HCT116 (cell line): ENCODE data around the gene MYH10. TPM values are rescaled to one million over a fixed set of nuclear protein-coding genes. Genes with fewer than 3 reads are reported as not detected.

Experiments
- ATAC-seq: fragments of 200-7000 bp; cut with Tn5 transposase; 2 replicates; pipeline ENCODE4 v1.9.1; 2020; ENCODE audit warnings: mild to moderate bottlenecking, moderate library complexity
- BruUV-seq: library from RNA; stranded (reverse); fragments of 400-500 nt; replicated peaks from 2 replicates; lab custom pipeline; 2021; lab: Mats Ljungman, UMichigan
- CTCF ChIA-PET: fragments of 300-600 bp; sonication (Branson Sonifier 250); formaldehyde crosslinking; loops from one replicate; lab custom pipeline; 2021; ENCODE audit warnings: antibody characterized with exemption; lab: Charles Lee
- POLR2A ChIA-PET: fragments of 300-600, 350-600 bp; sonication (Branson Sonifier 250); formaldehyde crosslinking; loops from one replicate; lab custom pipeline; 2021; ENCODE audit warnings: antibody characterized with exemption; lab: Charles Lee
- RAD21 ChIA-PET, 2 experiments: fragments of 300-600 bp; sonication (Branson Sonifier 250); formaldehyde crosslinking; loops; one replicate each; lab custom pipeline; 2023; ENCODE audit warnings: low total read pairs in 2 of 2; ENCODE audit not compliant: uncharacterized antibody in 2 of 2, unreplicated experiment in 2 of 2, low non-redundant PET in 1 of 2; lab: Charles Lee
- DNase-seq: peaks from one replicate; pipeline ENCODE4 v3.0.0-alpha.2; 2010; ENCODE audit warnings: low read depth, low spot score
- H2AFZ ChIP-seq: fragments of 200-600 bp; shearing (Covaris generic), sonication (generic); 2 replicates; pipeline ENCODE4 v1.6.1; 2017; ENCODE audit warnings: low read depth, mixed run types, mixed read lengths, antibody characterized with exemption, low read length; ENCODE audit not compliant: poor library complexity, severe bottlenecking
- H3K27ac ChIP-seq: 2 replicates; pipeline ENCODE4 v1.5.1; 2012; ENCODE audit warnings: low read depth, low read length
- H3K27me3 ChIP-seq: fragments of 200-600 bp; sonication (generic); 2 replicates; pipeline ENCODE4 v1.6.1; 2016; ENCODE audit warnings: mixed run types, low read length, mixed read lengths; ENCODE audit not compliant: insufficient read depth
- H3K36me3 ChIP-seq, 2 experiments: fragments of 200-500 bp in 1 of 2; fragments of 200-600 bp in 1 of 2; sonication (Bioruptor generic) in 1 of 2; sonication (generic) in 1 of 2; 2 replicates each; pipeline versions ENCODE4 v1.5.1 to v1.6.1; 2014 to 2016; ENCODE audit warnings: low read length in 2 of 2, inconsistent platforms in 1 of 2, mixed read lengths in 1 of 2, mixed run types in 1 of 2; ENCODE audit not compliant: insufficient read depth in 2 of 2, control insufficient read depth in 1 of 2
- H3K4me1 ChIP-seq, 2 experiments: fragments of 200-600 bp in 1 of 2; sonication (generic) in 1 of 2; 2 replicates each; pipeline versions ENCODE4 v1.5.1 to v1.6.1; 2012 to 2017; ENCODE audit warnings: low read length in 2 of 2, inconsistent platforms in 1 of 2, mild to moderate bottlenecking in 1 of 2, mixed read lengths in 1 of 2, mixed run types in 1 of 2, moderate library complexity in 1 of 2; ENCODE audit not compliant: insufficient read depth in 2 of 2, control insufficient read depth in 1 of 2
- H3K4me2 ChIP-seq: fragments of 200-600 bp; sonication (generic); 2 replicates; pipeline ENCODE4 v1.6.1; 2017; ENCODE audit warnings: mixed run types, low read length, mixed read lengths
- H3K4me3 ChIP-seq, 2 experiments: fragments of 200-600 bp in 1 of 2; sonication (generic) in 1 of 2; replicated peaks in 1 of 2; 2 replicates each; pipeline ENCODE4 v1.5.1; 2011 to 2016; ENCODE audit warnings: low read length in 2 of 2, control low read depth in 1 of 2, low read depth in 1 of 2, mild to moderate bottlenecking in 1 of 2, mixed read lengths in 1 of 2, mixed run types in 1 of 2
- H3K79me2 ChIP-seq: fragments of 200-600 bp; sonication (generic); 2 replicates; pipeline ENCODE4 v1.6.1; 2017; ENCODE audit warnings: mild to moderate bottlenecking, mixed run types, low read length, moderate library complexity, mixed read lengths; ENCODE audit not compliant: insufficient read depth
- H3K9ac ChIP-seq: fragments of 200-600 bp; sonication (generic); 2 replicates; pipeline ENCODE4 v1.6.1; 2016; ENCODE audit warnings: low read length, mixed read lengths
- H3K9me2 ChIP-seq: fragments of 200-600 bp; sonication (generic), shearing (Covaris generic); 2 replicates; pipeline ENCODE4 v1.6.1; 2017; ENCODE audit warnings: mixed run types, mild to moderate bottlenecking, moderate library complexity; ENCODE audit not compliant: insufficient read depth
- H3K9me3 ChIP-seq, 2 experiments: fragments of 200-500 bp in 1 of 2; fragments of 200-600 bp in 1 of 2; sonication (Bioruptor generic) in 1 of 2; sonication (generic) in 1 of 2; 2 replicates each; pipeline ENCODE4 v1.6.1; 2014 to 2017; ENCODE audit warnings: low read length in 2 of 2, mixed read lengths in 2 of 2, inconsistent platforms in 1 of 2, low read depth in 1 of 2, mild to moderate bottlenecking in 1 of 2, mixed run types in 1 of 2, moderate library complexity in 1 of 2; ENCODE audit not compliant: control insufficient read depth in 1 of 2, insufficient read depth in 1 of 2
- H4K20me1 ChIP-seq: fragments of 200-600 bp; sonication (generic), shearing (Covaris generic); 2 replicates; pipeline ENCODE4 v1.6.1; 2017; ENCODE audit warnings: mixed run types, mild to moderate bottlenecking, moderate library complexity; ENCODE audit not compliant: insufficient read depth
- CEBPB ChIP-seq: IDR thresholded peaks from 2 replicates; pipeline ENCODE4 v1.6.1; 2012; ENCODE audit warnings: low read depth
- EGR1 ChIP-seq: IDR thresholded peaks from 2 replicates; pipeline ENCODE4 v1.6.1; 2012; ENCODE audit warnings: low read depth
- JUND ChIP-seq: IDR thresholded peaks from 2 replicates; pipeline ENCODE4 v1.6.1; 2012
- MAX ChIP-seq: IDR thresholded peaks from 2 replicates; pipeline ENCODE4 v1.6.1; 2012
- SIN3A ChIP-seq: IDR thresholded peaks from 2 replicates; pipeline ENCODE4 v1.6.1; 2012; ENCODE audit warnings: low read depth
- SP1 ChIP-seq: IDR thresholded peaks from 2 replicates; pipeline ENCODE4 v1.6.1; 2012; ENCODE audit warnings: low read depth
- TCF7L2 ChIP-seq: IDR thresholded peaks from 2 replicates; pipeline ENCODE4 v1.7.0; 2011; ENCODE audit warnings: borderline replicate concordance, inconsistent platforms; ENCODE audit not compliant: insufficient read depth, insufficient read length; ENCODE audit errors: extremely low read depth
- ZFX ChIP-seq: fragments of 450-650 bp; IDR thresholded peaks from 2 replicates; pipeline ENCODE4 v1.6.1; 2017
- ZNF274 ChIP-seq: fragments of 200-500 bp; sonication (Bioruptor generic); IDR thresholded peaks from 2 replicates; pipeline ENCODE4 v1.6.1; 2014; ENCODE audit warnings: mild to moderate bottlenecking, low read depth, low read length, inconsistent platforms
- intact Hi-C: fragments of 100-400 bp; cut with micrococcal nuclease; formaldehyde crosslinking; loops from 2 replicates; pipeline ENCODE4 v1.10.0; 2022
- total RNA-seq: library from RNA; stranded (reverse); gene quantifications from one replicate; pipeline ENCODE4 v1.2.1, GENCODE V29; 2021; ENCODE audit not compliant: unreplicated experiment
- TF ChIP-seq, protein P1 (sequence below): IDR thresholded peaks from 2 replicates; pipeline ENCODE4 v1.6.1; 2012; ENCODE audit warnings: low read depth
- TF ChIP-seq, protein P2 (sequence below): IDR thresholded peaks from 2 replicates; pipeline ENCODE4 v1.6.1; 2012

Gene MYH10
- total RNA-seq, 1 experiment from 2014 or later, result 39.2 TPM

GRCh38 chr17:8439681-8440080 lies 190.8 kb downstream of the MYH10 start:
- peaks cover 8% of the 10 kb centered on the region; the same call in 1 of the 2 replicates for H4K20me1 ChIP-seq
- RAD21 ChIA-PET, result no interaction called here

More at GRCh38 chr17:8439681-8440080, 190.8 kb downstream of the MYH10 start:
- ChIA-PET POLR2A (interaction anchor here (1.6 kb wide), 1 partner anchor 56 kb away, joined by 4 read pairs; no protein-coding TSS in a partner anchor), CTCF (no interaction called here)
- Histone ChIP-seq H3K36me3 (peaks cover 3 to 11% of the 10 kb centered on the region in 2 experiments; a peak in 2 of 4 replicates), H2AFZ (no peak overlapping the region), H3K4me2 (no peak overlapping the region), H3K4me1 (peaks cover 6 to 15% of the 10 kb centered on the region in 2 experiments), H3K4me3 (no peak overlapping the region), H3K9me2 (no peaks in the 10 kb centered on the region), H3K9me3 (no peaks in the 10 kb centered on the region), H3K27me3 (no peaks in the 10 kb centered on the region), H3K27ac (no peak overlapping the region), H3K79me2 (peaks cover 84% of the 10 kb centered on the region), H3K9ac (no peak overlapping the region)
- ATAC-seq, result no peak
- no TSS peak for BruUV-seq
- no peak for DNase-seq
- TF ChIP-seq EGR1 (no peak), MAX (no peak), ZFX (no peak), TCF7L2 (no peak), CEBPB (no peak), ZNF274 (no peak), SIN3A (no peak), SP1 (no peak), JUND (no peak)
- TF ChIP-seq, protein P1, sequence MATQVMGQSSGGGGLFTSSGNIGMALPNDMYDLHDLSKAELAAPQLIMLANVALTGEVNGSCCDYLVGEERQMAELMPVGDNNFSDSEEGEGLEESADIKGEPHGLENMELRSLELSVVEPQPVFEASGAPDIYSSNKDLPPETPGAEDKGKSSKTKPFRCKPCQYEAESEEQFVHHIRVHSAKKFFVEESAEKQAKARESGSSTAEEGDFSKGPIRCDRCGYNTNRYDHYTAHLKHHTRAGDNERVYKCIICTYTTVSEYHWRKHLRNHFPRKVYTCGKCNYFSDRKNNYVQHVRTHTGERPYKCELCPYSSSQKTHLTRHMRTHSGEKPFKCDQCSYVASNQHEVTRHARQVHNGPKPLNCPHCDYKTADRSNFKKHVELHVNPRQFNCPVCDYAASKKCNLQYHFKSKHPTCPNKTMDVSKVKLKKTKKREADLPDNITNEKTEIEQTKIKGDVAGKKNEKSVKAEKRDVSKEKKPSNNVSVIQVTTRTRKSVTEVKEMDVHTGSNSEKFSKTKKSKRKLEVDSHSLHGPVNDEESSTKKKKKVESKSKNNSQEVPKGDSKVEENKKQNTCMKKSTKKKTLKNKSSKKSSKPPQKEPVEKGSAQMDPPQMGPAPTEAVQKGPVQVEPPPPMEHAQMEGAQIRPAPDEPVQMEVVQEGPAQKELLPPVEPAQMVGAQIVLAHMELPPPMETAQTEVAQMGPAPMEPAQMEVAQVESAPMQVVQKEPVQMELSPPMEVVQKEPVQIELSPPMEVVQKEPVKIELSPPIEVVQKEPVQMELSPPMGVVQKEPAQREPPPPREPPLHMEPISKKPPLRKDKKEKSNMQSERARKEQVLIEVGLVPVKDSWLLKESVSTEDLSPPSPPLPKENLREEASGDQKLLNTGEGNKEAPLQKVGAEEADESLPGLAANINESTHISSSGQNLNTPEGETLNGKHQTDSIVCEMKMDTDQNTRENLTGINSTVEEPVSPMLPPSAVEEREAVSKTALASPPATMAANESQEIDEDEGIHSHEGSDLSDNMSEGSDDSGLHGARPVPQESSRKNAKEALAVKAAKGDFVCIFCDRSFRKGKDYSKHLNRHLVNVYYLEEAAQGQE, result no peak
- TF ChIP-seq, protein P2, sequence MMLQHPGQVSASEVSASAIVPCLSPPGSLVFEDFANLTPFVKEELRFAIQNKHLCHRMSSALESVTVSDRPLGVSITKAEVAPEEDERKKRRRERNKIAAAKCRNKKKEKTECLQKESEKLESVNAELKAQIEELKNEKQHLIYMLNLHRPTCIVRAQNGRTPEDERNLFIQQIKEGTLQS, result no peak
- intact Hi-C loops, result loop anchor here (5.0 kb wide), 1 partner anchor 193 kb away; the partner anchor contains the start of gene MYH10
